SK-MEL-5 (cell line): Measurements from ENCODE around the gene LSM10. TPM values are rescaled to one million over a fixed set of nuclear protein-coding genes. Genes with fewer than 3 reads are reported as not detected.

Source experiments
- DNase-seq: peaks from one replicate; pipeline ENCODE4 v3.0.0-alpha.2; 2016; ENCODE audit warnings: low read depth, low spot score
- in situ Hi-C: cut with HindIII; loops from 2 replicates; pipeline ENCODE4 v1.10.0; 2016; ENCODE audit warnings: low sequenced_read_pairs, high pct_unique_total_duplicates, low pct_unique_long_range_greater_than_20kb
- small RNA-seq, 2 experiments: library from RNA; depleted of rRNA; stranded (forward); fragments of <200 nt; gene quantifications; one replicate each; pipeline ENCODE3, GENCODE V24; 2014
- total RNA-seq: library from RNA; depleted of rRNA; stranded (reverse); fragments of >200 nt; shearing (Covaris generic); gene quantifications from 2 replicates; pipeline ENCODE4 v1.2.3, GENCODE V29; 2014; rRNA removed

The LSM10 gene
- total RNA-seq, 1 experiment from 2014 or later: 5.3 TPM

DNA sequence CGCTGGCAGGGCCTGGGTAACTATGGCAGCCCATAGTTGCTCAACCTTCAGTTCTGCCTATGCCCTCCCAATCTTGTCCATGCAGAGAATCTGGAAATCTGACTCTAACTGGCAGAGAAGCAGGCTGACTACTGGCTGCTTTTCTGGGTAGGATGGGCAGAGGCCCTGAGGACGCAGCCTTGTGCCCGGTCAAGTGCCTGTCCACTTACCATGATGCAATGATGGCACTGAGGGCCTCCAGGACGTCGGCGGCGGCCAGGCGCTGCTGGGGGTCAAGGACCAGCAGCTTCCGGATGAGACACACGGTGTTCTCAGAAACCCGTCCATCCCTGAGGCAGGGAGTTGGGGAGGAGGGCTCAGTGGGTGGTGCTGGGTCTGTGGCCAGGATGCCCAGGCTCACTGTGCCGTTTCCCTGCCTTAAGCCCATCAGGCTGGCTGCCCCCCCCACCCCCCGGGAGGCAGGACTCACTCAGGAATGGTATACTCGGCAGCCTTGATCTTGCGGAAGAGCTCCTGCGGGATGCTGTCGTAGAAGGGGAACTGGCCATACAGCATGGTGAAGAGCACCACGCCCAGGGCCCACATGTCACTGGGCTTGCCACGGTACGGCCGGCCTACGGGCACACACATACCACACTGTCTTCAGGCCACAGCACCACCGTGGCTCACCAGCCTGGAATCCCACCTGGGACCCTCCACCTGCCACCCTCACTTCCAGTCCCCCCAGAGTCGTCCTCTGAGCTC lies 53.9 kb downstream of the LSM10 start:
- in situ Hi-C loops: no loop called here
- DNase-seq: no peak

Small RNAs within 50 kb of the gene (small RNA-seq; reads per million reads assigned to genes)
- 0 reads per million in 2 experiments for gene RNU4-27P
- gene SNORA63C: 0 to 0.04 reads per million in 2 experiments

Other genes starting within 250 kb of the LSM10 start
- 84.9 and 89.6 TPM in 2 replicates for gene TRAPPC3, start 248.4 kb downstream of the LSM10 start, total RNA-seq
- 43.2 and 45.8 TPM in 2 replicates for gene MAP7D1, start 241.7 kb downstream of the LSM10 start, total RNA-seq
- gene THRAP3, start 173.5 kb downstream of the LSM10 start, total RNA-seq: 63.2 and 65.1 TPM in 2 replicates
- gene SH3D21, start 91.5 kb downstream of the LSM10 start, total RNA-seq: 0.11 and 0.98 TPM in 2 replicates
- gene EVA1B, start 74.3 kb downstream of the LSM10 start, total RNA-seq: 2.8 and 5.2 TPM in 2 replicates
- gene STK40, start 12.0 kb downstream of the LSM10 start, total RNA-seq: 14.5 and 14.6 TPM in 2 replicates
- gene OSCP1, start 52.5 kb upstream of the LSM10 start, total RNA-seq: 3.2 and 5.2 TPM in 2 replicates
- 99.6 and 113 TPM in 2 replicates for gene MRPS15, start 66.5 kb upstream of the LSM10 start, total RNA-seq
- not detected in 2 replicates for gene CSF3R, start 85.0 kb upstream of the LSM10 start, total RNA-seq